ENCODE measurements around the gene CYP11A1.

The CYP11A1 gene

DNA sequence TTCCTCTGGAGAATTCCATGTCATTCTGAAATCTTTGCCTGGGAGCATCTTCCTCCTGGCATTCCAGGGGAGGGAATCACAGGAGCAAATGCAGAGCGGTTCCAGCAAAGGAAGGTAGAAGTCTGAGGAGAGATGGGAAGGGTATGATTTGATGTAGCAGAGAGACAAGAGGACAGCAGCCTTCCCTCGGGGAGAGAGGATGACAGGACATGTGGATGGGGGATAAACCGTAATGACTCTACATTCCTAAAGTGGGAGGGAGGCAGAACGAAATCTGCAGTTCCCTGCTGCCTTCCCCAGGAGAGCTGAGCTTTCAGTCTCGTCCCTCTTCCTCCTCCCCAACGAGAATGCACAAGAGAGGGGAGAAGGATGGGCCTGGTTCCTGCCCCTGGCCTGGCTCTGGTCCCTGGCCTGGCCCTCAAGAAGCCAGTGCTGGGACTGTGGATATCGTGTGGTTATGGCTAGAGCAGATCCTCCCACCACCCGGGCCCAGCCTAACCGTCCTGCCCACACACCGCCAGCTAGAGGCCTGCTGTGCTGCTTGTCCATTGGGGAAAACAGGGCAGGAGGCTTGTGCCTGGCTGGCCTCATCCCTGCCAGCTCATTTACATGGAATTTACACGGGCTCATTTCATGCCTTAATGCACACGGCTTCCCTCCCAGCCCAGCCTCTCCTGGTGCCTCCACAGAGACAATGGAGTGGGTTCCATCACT, 39.7 kb upstream of the CYP11A1 start:
- H3K9me3 ChIP-seq (ENCODE audit: low read length): no peaks in the 10 kb centered on the region
- peaks cover 4% of the 10 kb centered on the region for H3K27me3 ChIP-seq (ENCODE audit: insufficient read depth, low read length)
- H3K36me3 ChIP-seq (ENCODE audit: insufficient read depth, low read length): no peaks in the 10 kb centered on the region
- H2AFZ ChIP-seq (ENCODE audit: low read depth, low read length): no peak overlapping the region
- peak overlapping the region; percentile 0 for H3K4me3 ChIP-seq (ENCODE audit: low read length)
- peaks cover 13% of the 10 kb centered on the region for H3K4me1 ChIP-seq (ENCODE audit: insufficient read depth, low read length)

DNA sequence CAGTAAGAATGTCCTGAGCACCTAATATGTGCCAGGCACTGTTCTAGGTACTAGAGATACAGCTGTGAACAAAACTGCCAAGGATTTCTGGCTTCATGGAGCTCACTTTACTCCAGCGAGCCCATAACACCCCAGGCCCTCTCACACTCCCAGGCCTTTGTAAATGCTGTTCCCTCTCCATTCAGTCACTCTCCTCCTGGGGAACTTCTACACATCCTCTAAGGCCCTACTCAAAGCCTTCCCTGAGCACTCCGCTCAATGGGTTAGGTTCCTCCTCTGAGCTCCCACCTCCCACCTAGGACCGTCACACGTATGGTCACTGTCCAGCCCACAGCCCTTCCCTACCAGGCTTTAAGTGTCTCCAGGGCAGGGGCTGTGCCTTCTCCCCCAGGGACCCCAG, 39.1 kb upstream of the CYP11A1 start:
- Histone ChIP-seq H2AFZ (ENCODE audit: low read depth, low read length) (no peak overlapping the region), H3K4me1 (ENCODE audit: insufficient read depth, low read length) (peaks cover 13% of the 10 kb centered on the region)

DNA sequence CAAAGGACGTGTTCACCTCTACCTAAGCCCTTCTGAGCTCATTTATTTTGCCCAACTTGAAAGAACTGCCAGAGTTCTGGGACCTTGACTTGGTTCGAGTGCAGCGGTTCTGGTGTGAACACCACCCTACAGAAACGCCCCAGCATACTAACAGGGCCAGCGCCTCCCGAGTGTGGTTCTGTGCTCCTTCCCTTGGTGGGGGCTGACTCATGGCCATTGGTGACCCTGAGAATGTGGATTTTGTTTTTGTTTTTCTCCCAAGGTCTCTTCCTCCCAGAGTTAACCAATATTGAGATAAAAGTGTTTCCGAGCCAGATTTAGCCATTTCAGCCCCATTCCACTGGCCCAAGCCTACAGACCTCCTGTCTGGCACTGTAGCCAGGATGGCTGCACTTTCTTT, 38.4 kb upstream of the CYP11A1 start:
- Histone ChIP-seq H3K9me3 (ENCODE audit: low read length) (no peaks in the 10 kb centered on the region), H3K4me3 (ENCODE audit: low read length) (no peak overlapping the region), H2AFZ (ENCODE audit: low read depth, low read length) (no peak overlapping the region), H3K27me3 (ENCODE audit: insufficient read depth, low read length) (peaks cover 6% of the 10 kb centered on the region), H3K36me3 (ENCODE audit: insufficient read depth, low read length) (no peaks in the 10 kb centered on the region), H3K4me1 (ENCODE audit: insufficient read depth, low read length) (peaks cover 13% of the 10 kb centered on the region)

More for the DNA sequence above, 39.1 kb upstream of the CYP11A1 start:
- Histone ChIP-seq H3K27me3 (ENCODE audit: insufficient read depth, low read length) (peaks cover 6% of the 10 kb centered on the region), H3K9me3 (ENCODE audit: low read length) (no peaks in the 10 kb centered on the region), H3K4me3 (ENCODE audit: low read length) (no peak overlapping the region), H3K36me3 (ENCODE audit: insufficient read depth, low read length) (no peaks in the 10 kb centered on the region)

DNA sequence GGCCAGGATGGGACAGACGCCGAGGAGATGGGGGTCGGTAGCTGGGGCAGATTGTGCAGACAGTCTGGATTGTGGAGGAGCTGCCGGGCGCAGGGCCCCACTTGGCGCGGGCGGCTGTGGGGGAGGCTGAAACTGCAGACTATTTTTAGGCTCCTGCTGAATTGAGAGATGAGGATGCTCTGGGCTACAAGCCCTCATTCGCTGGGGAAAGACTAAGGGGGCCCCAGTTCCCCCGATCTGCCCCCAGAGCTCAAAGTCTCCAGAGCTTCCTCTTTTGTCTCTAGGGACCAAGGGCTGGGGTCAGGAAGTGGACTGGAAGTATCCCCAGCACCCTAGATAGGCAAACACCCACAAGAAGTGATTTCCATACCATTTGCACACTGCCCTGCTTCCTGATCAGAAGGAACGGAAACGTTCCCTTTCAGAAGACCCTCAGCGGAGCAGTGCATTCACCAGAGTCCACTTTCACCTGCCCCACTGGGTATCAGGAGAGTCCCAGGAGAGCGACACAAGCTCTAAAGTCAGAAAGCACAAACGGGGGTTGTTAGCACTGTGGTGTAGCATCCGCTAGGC, 36.6 kb upstream of the CYP11A1 start:
- peaks cover 13% of the 10 kb centered on the region for H3K4me1 ChIP-seq (ENCODE audit: insufficient read depth, low read length)
- H3K36me3 ChIP-seq (ENCODE audit: insufficient read depth, low read length): no peaks in the 10 kb centered on the region
- H3K9me3 ChIP-seq (ENCODE audit: low read length): no peaks in the 10 kb centered on the region
- peaks cover 6% of the 10 kb centered on the region for H3K27me3 ChIP-seq (ENCODE audit: insufficient read depth, low read length)
- H3K4me3 ChIP-seq (ENCODE audit: low read length): no peak overlapping the region
- no peak overlapping the region for H2AFZ ChIP-seq (ENCODE audit: low read depth, low read length)

DNA sequence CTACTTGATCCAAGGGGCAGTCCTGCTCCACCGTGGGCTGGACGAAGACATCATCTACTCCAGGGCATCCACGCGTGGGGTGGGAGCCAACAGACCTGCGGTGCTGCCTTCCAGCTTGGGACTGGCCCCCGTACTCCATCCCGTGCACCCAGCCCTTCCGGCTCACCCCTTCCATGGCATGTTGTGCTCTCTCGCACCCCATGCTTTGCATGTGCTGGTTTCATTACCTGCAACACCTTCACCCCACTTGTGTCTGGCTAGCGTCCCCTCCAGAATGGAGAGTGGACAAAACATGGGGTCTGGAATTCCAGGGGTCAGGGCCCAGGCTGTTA, 36.1 kb upstream of the CYP11A1 start:
- Histone ChIP-seq H2AFZ (ENCODE audit: low read depth, low read length) (no peak overlapping the region), H3K27me3 (ENCODE audit: insufficient read depth, low read length) (peaks cover 6% of the 10 kb centered on the region), H3K9me3 (ENCODE audit: low read length) (no peaks in the 10 kb centered on the region), H3K36me3 (ENCODE audit: insufficient read depth, low read length) (no peaks in the 10 kb centered on the region), H3K4me1 (ENCODE audit: insufficient read depth, low read length) (peaks cover 13% of the 10 kb centered on the region), H3K4me3 (ENCODE audit: low read length) (no peak overlapping the region)

DNA sequence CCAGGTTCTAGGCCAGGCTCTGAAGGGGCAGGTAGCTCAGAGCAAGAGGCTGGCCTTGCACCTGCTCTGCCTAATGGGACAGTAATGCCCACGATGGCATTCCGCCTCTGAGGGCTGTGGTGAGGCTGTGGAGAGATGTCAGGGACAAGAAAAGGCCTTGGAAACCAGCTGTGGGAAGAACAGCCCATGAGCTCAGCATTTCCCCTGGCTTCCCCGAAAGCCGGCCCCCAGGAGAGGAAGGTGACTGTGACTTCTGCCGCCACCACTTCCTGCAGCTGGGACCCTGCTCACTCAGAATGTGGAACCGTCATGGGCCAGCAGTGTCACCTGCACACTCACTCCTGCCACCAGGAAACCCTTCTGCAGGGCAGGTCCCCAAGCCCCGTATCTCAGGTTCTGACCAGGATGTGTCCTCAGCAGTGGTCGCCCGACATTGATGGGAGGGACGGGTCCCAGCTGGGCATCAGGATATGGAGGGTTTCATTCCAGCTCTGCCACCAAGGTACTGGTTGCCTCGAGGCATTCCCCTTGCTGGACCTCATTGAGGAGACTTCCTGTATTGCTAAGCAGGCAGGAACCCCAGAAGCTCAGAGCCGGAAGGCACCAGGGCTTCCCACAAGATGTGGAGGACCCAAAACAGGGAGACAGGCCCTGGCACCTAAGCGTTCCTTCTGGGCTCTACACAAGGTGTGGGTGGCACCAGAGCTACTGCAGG, 35.6 kb upstream of the CYP11A1 start:
- peaks cover 13% of the 10 kb centered on the region for H3K4me1 ChIP-seq (ENCODE audit: insufficient read depth, low read length)
- peaks cover 6% of the 10 kb centered on the region for H3K27me3 ChIP-seq (ENCODE audit: insufficient read depth, low read length)
- H2AFZ ChIP-seq (ENCODE audit: low read depth, low read length): no peak overlapping the region

DNA sequence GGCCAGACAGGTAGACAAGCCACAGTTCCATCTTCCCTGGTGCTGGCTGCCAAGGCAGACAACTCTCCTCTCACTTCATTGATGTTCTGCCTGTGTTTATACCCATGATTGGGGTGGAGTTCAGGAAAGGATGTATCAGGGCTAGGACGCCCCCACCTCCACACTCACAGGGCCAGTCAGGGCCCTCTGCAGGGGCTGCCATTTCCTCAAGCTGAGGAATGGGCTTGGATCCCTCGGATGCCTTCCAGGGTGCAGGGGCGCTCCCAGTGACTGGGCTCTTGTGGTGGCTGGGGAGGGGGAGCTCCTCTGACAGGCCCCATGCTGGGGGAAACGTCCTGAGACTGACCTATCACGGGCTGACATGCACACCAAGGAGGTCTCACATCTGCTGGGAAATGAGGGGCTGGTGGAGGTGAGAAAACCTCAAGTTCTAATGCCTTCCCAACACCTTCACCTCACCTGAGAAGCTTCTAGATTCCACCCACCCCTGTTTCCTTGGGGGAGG, 34.9 kb upstream of the CYP11A1 start:
- Histone ChIP-seq H3K27me3 (ENCODE audit: insufficient read depth, low read length) (peaks cover 6% of the 10 kb centered on the region), H3K4me1 (ENCODE audit: insufficient read depth, low read length) (peaks cover 10% of the 10 kb centered on the region), H2AFZ (ENCODE audit: low read depth, low read length) (no peak overlapping the region), H3K9me3 (ENCODE audit: low read length) (no peaks in the 10 kb centered on the region), H3K4me3 (ENCODE audit: low read length) (no peak overlapping the region), H3K36me3 (ENCODE audit: insufficient read depth, low read length) (no peaks in the 10 kb centered on the region)

More for the DNA sequence above, 35.6 kb upstream of the CYP11A1 start:
- Histone ChIP-seq H3K9me3 (ENCODE audit: low read length) (no peaks in the 10 kb centered on the region), H3K36me3 (ENCODE audit: insufficient read depth, low read length) (no peaks in the 10 kb centered on the region), H3K4me3 (ENCODE audit: low read length) (no peak overlapping the region)

DNA sequence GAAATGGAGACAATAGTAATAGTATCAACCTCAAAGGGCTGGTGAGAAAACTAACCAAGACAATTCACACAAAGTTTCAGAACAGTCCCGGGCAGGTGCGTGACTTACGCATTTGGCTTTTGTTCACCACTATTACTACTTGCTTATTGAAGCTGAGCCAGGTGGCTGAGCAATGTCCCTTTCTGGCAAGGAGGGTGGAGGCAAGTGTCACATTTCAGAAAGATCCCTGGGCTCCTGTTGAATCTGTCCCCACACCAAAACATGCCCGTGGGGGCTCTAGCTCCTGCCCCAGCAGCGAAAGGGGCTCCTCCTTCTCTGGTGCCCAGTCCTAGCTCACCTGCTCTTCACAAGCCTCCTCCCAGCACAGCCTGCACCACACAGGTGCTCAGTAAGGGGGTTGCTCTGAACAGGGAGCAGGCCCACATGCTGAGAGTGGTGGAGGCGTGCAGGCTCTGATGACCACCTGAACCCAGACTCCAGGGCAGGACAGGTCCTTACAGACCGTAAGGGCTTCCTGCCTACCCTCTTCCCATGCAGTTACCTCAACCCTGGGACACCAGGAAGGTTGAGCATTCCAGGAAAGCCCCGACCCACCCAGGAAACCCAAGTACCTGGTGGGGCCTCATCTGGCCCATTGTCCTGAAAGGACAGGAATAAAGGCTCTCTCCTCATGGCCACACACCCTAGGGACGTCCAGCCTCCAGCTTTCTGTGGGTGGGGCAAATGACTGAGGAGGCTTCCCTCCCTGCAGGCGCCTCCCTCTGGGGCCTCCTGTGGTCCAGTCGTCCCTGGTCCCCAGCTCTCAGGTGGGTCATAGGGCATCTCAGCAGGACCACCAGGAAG, 33.7 kb upstream of the CYP11A1 start:
- peaks cover 9% of the 10 kb centered on the region for H3K27me3 ChIP-seq (ENCODE audit: insufficient read depth, low read length)
- H3K4me1 ChIP-seq (ENCODE audit: insufficient read depth, low read length): no peaks in the 10 kb centered on the region
- no peak overlapping the region for H3K4me3 ChIP-seq (ENCODE audit: low read length)

DNA sequence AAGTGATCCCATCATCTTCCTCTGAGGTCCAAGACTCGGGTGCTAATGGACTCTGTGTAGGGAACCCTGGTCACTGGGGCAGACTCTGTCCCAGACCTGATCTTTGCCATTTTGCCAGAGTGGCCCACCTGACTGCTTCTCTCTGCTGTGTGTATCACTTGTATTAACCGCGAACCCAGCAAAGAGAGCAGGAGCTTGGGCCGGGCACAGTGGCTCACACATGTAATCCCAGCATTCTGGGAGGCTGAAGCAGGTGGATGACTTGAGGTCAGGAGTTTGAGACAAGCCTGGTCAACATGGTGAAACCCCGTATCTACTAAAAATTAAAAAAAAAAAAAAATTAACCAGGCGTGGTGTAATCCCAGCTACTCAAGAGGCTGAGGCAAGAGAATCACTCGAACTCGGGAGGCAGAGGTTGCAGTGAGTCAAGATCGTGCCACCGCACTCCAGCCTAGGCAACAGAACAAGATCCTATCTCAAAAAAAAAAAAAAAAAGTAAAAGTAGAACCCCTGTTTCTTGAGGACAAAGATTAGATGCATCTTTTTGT, 32.9 kb upstream of the CYP11A1 start:
- Histone ChIP-seq H3K9me3 (ENCODE audit: low read length) (no peaks in the 10 kb centered on the region), H3K27me3 (ENCODE audit: insufficient read depth, low read length) (peaks cover 16% of the 10 kb centered on the region), H3K4me1 (ENCODE audit: insufficient read depth, low read length) (no peaks in the 10 kb centered on the region), H3K36me3 (ENCODE audit: insufficient read depth, low read length) (no peaks in the 10 kb centered on the region), H3K4me3 (ENCODE audit: low read length) (no peak overlapping the region), H2AFZ (ENCODE audit: low read depth, low read length) (no peak overlapping the region)

More for the DNA sequence above, 33.7 kb upstream of the CYP11A1 start:
- Histone ChIP-seq H3K36me3 (ENCODE audit: insufficient read depth, low read length) (no peaks in the 10 kb centered on the region), H2AFZ (ENCODE audit: low read depth, low read length) (no peak overlapping the region), H3K9me3 (ENCODE audit: low read length) (no peaks in the 10 kb centered on the region)

DNA sequence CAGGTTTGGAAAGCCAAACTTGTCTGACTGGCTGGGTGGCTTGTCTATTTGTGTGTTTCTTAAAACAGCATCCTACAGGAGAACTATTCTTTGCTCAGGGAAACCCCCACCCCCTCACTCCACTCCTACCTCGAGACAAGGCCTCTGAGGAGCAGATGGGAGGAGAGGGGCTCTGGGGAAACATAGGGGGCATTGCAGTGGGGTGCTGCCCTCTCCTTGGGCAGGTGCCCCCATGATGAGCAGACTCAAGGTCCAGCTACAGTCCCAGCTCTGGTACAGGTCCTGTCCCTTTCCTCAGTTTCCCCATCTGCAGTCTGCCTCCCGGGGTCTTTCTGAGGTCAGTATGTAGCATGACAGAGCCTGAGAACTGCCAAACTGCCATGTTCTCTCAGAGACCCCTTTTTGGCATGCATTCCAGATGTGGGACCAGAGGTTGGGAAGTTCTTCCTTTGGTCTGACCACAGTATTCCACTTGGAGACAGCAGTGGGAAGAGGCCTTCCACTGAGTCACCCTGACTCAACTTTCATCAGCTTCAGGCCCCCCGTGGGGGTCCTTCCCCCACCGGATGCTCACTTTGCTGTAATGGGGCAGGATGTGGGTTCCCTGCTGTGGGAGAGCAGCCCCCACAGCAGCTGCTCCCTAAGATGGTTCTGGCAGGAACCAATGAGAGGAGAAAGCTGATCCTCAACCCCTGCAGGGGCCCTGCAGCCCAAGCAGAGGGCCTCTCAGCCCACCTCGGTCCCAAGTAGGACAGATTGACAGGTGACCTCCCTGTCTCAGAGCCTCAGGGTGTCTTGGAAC, 32.3 kb upstream of the CYP11A1 start:
- H3K9me3 ChIP-seq (ENCODE audit: low read length): no peaks in the 10 kb centered on the region
- no peaks in the 10 kb centered on the region for H3K4me1 ChIP-seq (ENCODE audit: insufficient read depth, low read length)
- no peak overlapping the region for H3K4me3 ChIP-seq (ENCODE audit: low read length)
- H3K36me3 ChIP-seq (ENCODE audit: insufficient read depth, low read length): no peaks in the 10 kb centered on the region
- peaks cover 19% of the 10 kb centered on the region for H3K27me3 ChIP-seq (ENCODE audit: insufficient read depth, low read length)
- H2AFZ ChIP-seq (ENCODE audit: low read depth, low read length): no peak overlapping the region

DNA sequence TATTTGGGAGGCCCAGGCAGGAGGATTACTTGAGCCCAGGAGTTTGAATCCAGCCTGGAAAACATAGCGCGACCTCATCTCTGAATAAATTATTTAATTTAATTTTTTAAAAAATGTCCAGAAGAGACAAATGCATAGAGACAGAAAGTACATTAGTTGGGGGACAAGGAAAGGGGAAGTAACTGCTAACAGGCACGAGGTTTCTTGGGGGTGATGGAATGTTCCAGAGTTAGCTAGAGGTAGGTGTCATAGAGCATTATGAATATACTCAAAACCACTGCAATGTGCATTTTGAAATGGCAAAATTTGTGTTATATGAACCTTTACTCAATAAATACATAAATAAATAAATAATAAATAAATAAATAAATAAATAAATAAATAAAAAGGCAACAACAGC, 31.7 kb upstream of the CYP11A1 start:
- no peaks in the 10 kb centered on the region for H3K4me1 ChIP-seq (ENCODE audit: insufficient read depth, low read length)
- no peak overlapping the region for H3K4me3 ChIP-seq (ENCODE audit: low read length)
- no peak overlapping the region for H2AFZ ChIP-seq (ENCODE audit: low read depth, low read length)
- peaks cover 23% of the 10 kb centered on the region for H3K27me3 ChIP-seq (ENCODE audit: insufficient read depth, low read length)
- no peaks in the 10 kb centered on the region for H3K9me3 ChIP-seq (ENCODE audit: low read length)
- no peaks in the 10 kb centered on the region for H3K36me3 ChIP-seq (ENCODE audit: insufficient read depth, low read length)

DNA sequence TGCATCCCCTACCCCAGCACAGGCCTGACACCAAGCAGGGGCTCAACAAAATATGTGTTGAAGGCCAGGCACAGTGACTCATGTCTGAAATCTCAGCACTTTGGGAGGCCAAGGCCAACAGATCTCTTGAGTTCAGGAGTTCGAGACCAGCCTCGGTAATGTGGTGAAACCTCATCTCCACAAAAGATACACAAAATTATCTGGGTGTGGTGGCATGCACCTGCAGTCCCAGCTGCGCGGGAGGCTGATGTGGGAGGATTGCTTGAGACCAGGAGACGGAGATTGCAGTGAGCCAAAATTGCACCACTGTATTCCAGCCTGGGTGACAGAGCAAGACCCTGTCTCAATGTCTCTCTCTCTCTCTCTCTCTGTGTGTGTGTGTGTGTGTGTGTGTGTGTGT, 30.7 kb upstream of the CYP11A1 start:
- Histone ChIP-seq H3K27me3 (ENCODE audit: insufficient read depth, low read length) (peaks cover 32% of the 10 kb centered on the region), H3K4me1 (ENCODE audit: insufficient read depth, low read length) (no peaks in the 10 kb centered on the region), H2AFZ (ENCODE audit: low read depth, low read length) (no peak overlapping the region), H3K36me3 (ENCODE audit: insufficient read depth, low read length) (no peaks in the 10 kb centered on the region), H3K4me3 (ENCODE audit: low read length) (no peak overlapping the region), H3K9me3 (ENCODE audit: low read length) (no peaks in the 10 kb centered on the region)

All from neuron (in vitro differentiated cells).